ENCODE results near the gene ANKMY1.

GRCh38 chr2:240502430-240503121, 55.2 kb downstream of the ANKMY1 start:
- no peak for TF ChIP-seq CTCF (IDR thresholded peaks at IDR 0.05)
- TF ChIP-seq NR3C1 (IDR thresholded peaks at IDR 0.05), result no peak
- no peak for TF ChIP-seq KDM5A (IDR thresholded peaks at IDR 0.05)
- TF ChIP-seq MAX (IDR thresholded peaks at IDR 0.05), result no peak
